ENCODE measurements around the gene GPR171.

The GPR171 gene

DNA sequence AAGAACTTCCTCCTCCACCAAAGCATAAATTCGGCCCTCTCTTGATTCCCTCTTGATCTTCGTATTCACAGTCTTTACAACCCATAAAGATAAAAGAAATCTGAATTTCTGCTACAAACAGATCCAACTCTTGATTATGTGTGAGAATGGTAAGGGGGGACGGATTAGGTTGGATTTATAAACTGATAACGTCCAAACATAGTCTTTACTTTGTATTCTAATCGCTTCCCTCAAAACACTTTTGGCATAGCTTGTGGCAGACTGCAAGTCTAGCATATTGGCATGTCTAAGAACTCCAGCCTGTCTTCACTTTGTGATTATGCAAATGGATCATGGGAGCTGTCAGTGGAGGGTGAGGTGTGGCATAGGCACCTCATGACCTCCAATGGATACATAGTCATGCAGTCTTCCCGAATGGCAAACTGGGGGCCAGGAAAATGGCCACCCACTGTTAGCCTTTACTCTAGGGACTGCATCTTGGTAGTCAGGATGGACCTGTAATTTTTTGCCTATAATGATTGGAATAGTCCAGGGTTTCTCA lies 24.3 kb upstream of the GPR171 start:
- Histone ChIP-seq H3K27ac (ENCODE audit: low read depth, low read length) (no peak overlapping the region), H3K9me3 (ENCODE audit: control insufficient read depth, insufficient read depth, low read depth, low read length) (no peaks in the 10 kb centered on the region), H3K27me3 (ENCODE audit: control insufficient read depth, insufficient read depth, low read length) (no peaks in the 10 kb centered on the region), H3K9ac (ENCODE audit: low read length) (no peak overlapping the region), H3K36me3 (ENCODE audit: control insufficient read depth, insufficient read depth, low read length) (no peaks in the 10 kb centered on the region), H3K4me3 (ENCODE audit: low read depth, low read length) (no peak overlapping the region), H3K4me1 (ENCODE audit: control insufficient read depth, insufficient read depth, low read length) (peaks cover 19% of the 10 kb centered on the region)

DNA sequence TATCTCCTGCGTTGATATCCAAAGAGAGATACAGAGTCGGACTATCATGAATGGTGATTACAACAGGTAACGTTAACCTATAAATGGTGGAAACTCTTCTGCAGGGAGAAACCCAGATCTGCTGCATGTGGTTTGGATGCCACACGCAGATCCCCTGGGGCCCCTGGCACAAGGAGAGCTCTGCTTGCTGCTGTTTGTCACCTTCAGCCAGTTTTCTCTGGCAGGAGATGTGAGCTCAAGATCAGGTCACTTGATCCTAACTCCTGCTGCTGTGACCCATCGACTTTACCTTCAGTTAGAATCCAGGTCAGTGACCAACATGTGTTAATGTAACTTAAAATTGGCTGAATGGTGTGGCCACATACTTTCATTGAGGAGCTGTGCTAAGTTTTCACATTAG lies 23.8 kb upstream of the GPR171 start:
- peaks cover 1% of the 10 kb centered on the region; the same call in 1 of the 2 replicates for H3K36me3 ChIP-seq (ENCODE audit: control insufficient read depth, insufficient read depth, low read length)
- H3K27me3 ChIP-seq (ENCODE audit: control insufficient read depth, insufficient read depth, low read length), result no peaks in the 10 kb centered on the region
- H3K9ac ChIP-seq (ENCODE audit: low read length), result no peak overlapping the region
- H3K9me3 ChIP-seq (ENCODE audit: control insufficient read depth, insufficient read depth, low read depth, low read length), result peaks cover 2% of the 10 kb centered on the region
- H3K4me1 ChIP-seq (ENCODE audit: control insufficient read depth, insufficient read depth, low read length), result peaks cover 19% of the 10 kb centered on the region
- H3K4me3 ChIP-seq (ENCODE audit: low read depth, low read length), result no peak overlapping the region
- no peak overlapping the region for H3K27ac ChIP-seq (ENCODE audit: low read depth, low read length)

DNA sequence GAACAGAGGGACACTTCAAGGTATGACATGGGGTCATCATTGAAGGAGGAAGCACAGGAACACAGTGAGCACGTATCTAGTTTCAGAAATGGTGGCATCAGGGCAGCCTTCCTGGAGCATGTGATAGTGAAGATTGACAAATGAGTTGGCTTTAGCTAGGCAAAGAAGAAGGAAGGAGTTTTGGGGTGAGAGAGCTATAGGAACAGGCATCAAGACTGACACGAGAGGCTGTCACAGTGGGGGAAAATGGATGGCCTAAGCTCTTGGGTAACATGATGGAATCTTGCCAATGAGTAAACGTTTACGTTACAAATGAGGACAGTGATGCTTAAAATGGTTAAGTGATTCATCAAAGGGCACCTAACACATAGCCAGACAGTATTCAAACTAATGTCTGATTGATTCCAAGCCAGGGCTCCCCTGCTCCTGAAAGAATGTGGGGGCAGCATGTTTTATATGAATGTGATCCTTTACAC lies 23.1 kb upstream of the GPR171 start:
- Histone ChIP-seq H3K9me3 (ENCODE audit: control insufficient read depth, insufficient read depth, low read depth, low read length) (peaks cover 9% of the 10 kb centered on the region), H3K4me1 (ENCODE audit: control insufficient read depth, insufficient read depth, low read length) (peaks cover 19% of the 10 kb centered on the region), H3K36me3 (ENCODE audit: control insufficient read depth, insufficient read depth, low read length) (peaks cover 5% of the 10 kb centered on the region), H3K9ac (ENCODE audit: low read length) (no peak overlapping the region), H3K27ac (ENCODE audit: low read depth, low read length) (no peak overlapping the region), H3K27me3 (ENCODE audit: control insufficient read depth, insufficient read depth, low read length) (no peaks in the 10 kb centered on the region), H3K4me3 (ENCODE audit: low read depth, low read length) (no peak overlapping the region)

- Histone ChIP-seq H3K4me1 (ENCODE audit: control insufficient read depth, insufficient read depth, low read length) (peaks cover 14% of the 10 kb centered on the region), H3K27ac (ENCODE audit: low read depth, low read length) (no peak overlapping the region), H3K36me3 (ENCODE audit: control insufficient read depth, insufficient read depth, low read length) (peaks cover 5% of the 10 kb centered on the region), H3K4me3 (ENCODE audit: low read depth, low read length) (no peak overlapping the region), H3K9ac (ENCODE audit: low read length) (no peak overlapping the region), H3K27me3 (ENCODE audit: control insufficient read depth, insufficient read depth, low read length) (no peaks in the 10 kb centered on the region), H3K9me3 (ENCODE audit: control insufficient read depth, insufficient read depth, low read depth, low read length) (peaks cover 9% of the 10 kb centered on the region)
Measured at GRCh38 chr3:151225040-151225975, 22.3 kb upstream of the GPR171 start.

DNA sequence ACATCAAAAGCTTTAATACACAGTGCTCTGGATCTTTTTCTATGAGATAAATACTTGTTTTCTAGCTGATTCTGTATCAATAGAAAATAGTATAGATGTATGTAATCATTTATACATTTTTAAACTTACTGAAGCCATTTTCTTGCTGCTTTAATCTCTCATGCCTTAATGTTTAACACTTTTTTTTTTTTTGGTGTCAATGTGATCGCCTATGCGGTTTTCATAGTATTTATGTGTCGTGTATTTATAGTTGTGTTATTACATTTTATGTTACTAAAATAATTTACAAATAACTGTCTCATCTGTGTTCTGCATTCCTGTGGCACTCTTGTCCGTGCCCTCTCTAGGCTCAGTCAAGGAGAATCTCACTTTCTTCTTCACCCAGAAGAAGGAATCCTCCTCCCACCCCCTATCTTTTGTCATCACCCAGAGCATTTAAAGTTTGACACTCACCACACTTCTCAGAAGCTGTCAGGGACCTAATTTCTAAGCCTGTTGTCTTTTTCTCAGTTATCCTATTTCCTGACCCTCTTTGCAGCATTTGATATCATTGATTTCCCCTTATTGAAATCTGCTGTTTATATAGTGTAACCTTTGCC lies 21.4 kb upstream of the GPR171 start:
- Histone ChIP-seq H3K4me1 (ENCODE audit: control insufficient read depth, insufficient read depth, low read length) (peaks cover 13% of the 10 kb centered on the region), H3K9me3 (ENCODE audit: control insufficient read depth, insufficient read depth, low read depth, low read length) (peaks cover 9% of the 10 kb centered on the region), H3K4me3 (ENCODE audit: low read depth, low read length) (no peak overlapping the region), H3K36me3 (ENCODE audit: control insufficient read depth, insufficient read depth, low read length) (peaks cover 5% of the 10 kb centered on the region), H3K9ac (ENCODE audit: low read length) (no peak overlapping the region), H3K27ac (ENCODE audit: low read depth, low read length) (no peak overlapping the region), H3K27me3 (ENCODE audit: control insufficient read depth, insufficient read depth, low read length) (no peaks in the 10 kb centered on the region)

GRCh38 chr3:151219056-151219455 lies 16.0 kb upstream of the GPR171 start:
- no peak overlapping the region for H3K27ac ChIP-seq (ENCODE audit: low read depth, low read length)
- H3K4me1 ChIP-seq (ENCODE audit: control insufficient read depth, insufficient read depth, low read length), result 0 out of 2 replicates have a peak, but pooled peaks cover 2% of the 10 kb centered on the region
- H3K4me3 ChIP-seq (ENCODE audit: low read depth, low read length), result no peak overlapping the region
- H3K9ac ChIP-seq (ENCODE audit: low read length), result no peak overlapping the region
- peaks cover 9% of the 10 kb centered on the region for H3K9me3 ChIP-seq (ENCODE audit: control insufficient read depth, insufficient read depth, low read depth, low read length)
- no peaks in the 10 kb centered on the region for H3K27me3 ChIP-seq (ENCODE audit: control insufficient read depth, insufficient read depth, low read length)
- peaks cover 5% of the 10 kb centered on the region for H3K36me3 ChIP-seq (ENCODE audit: control insufficient read depth, insufficient read depth, low read length)

DNA sequence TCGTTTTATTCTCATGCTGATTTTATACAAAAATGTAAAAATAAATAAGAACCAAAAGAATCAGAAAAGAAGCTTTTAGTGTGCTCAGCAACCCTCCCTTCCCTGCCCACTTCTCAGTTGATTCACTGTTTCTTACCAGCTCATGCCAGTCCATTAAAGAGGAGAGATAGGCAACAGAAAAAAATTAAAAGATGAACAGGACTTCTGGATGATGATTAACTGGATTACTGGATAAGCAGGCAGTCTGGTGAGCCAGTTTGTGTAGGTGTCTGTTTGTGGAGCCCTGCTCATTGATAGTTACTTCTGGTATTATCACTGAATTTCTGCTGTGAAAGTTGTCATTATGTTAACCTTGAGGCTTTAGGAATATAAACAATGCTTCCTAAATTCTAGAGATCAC lies 15.1 kb upstream of the GPR171 start:
- Histone ChIP-seq H3K27me3 (ENCODE audit: control insufficient read depth, insufficient read depth, low read length) (no peaks in the 10 kb centered on the region), H3K4me1 (ENCODE audit: control insufficient read depth, insufficient read depth, low read length) (0 out of 2 replicates have a peak, but pooled peaks cover 2% of the 10 kb centered on the region), H3K36me3 (ENCODE audit: control insufficient read depth, insufficient read depth, low read length) (peaks cover 5% of the 10 kb centered on the region), H3K9me3 (ENCODE audit: control insufficient read depth, insufficient read depth, low read depth, low read length) (peaks cover 9% of the 10 kb centered on the region), H3K9ac (ENCODE audit: low read length) (no peak overlapping the region), H3K27ac (ENCODE audit: low read depth, low read length) (no peak overlapping the region), H3K4me3 (ENCODE audit: low read depth, low read length) (no peak overlapping the region)

- Histone ChIP-seq H3K4me3 (ENCODE audit: low read depth, low read length) (no peak overlapping the region), H3K36me3 (ENCODE audit: control insufficient read depth, insufficient read depth, low read length) (peaks cover 4% of the 10 kb centered on the region), H3K4me1 (ENCODE audit: control insufficient read depth, insufficient read depth, low read length) (0 out of 2 replicates have a peak, but pooled peaks cover 2% of the 10 kb centered on the region), H3K27me3 (ENCODE audit: control insufficient read depth, insufficient read depth, low read length) (no peaks in the 10 kb centered on the region), H3K9ac (ENCODE audit: low read length) (no peak overlapping the region), H3K27ac (ENCODE audit: low read depth, low read length) (no peak overlapping the region), H3K9me3 (ENCODE audit: control insufficient read depth, insufficient read depth, low read depth, low read length) (peaks cover 8% of the 10 kb centered on the region)
Measured at GRCh38 chr3:151216641-151217607, 13.9 kb upstream of the GPR171 start.

GRCh38 chr3:151214459-151214858 lies 11.4 kb upstream of the GPR171 start:
- no peak overlapping the region for H3K27ac ChIP-seq (ENCODE audit: low read depth, low read length)

DNA sequence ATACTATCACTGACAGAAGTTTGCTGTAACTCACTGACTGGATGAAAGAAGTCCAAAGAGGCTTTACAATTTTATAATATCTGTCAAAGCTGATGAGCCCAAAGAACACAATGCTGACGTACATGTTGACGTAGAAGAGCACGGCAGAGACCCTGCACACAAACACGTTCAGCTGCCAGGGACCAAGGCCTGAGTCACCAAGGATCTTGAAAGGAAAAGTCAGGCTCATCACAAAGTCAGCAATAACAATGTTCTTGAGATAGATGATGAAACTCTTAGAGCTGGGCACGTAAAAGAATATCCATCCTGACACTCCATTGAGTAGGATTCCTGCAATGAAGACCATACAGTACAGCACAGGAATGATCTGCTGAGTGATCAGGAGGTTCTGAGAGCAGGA lies 10.9 kb upstream of the GPR171 start:
- Histone ChIP-seq H3K36me3 (ENCODE audit: control insufficient read depth, insufficient read depth, low read length) (no peaks in the 10 kb centered on the region), H3K27ac (ENCODE audit: low read depth, low read length) (no peak overlapping the region), H3K9me3 (ENCODE audit: control insufficient read depth, insufficient read depth, low read depth, low read length) (no peaks in the 10 kb centered on the region), H3K27me3 (ENCODE audit: control insufficient read depth, insufficient read depth, low read length) (no peaks in the 10 kb centered on the region), H3K4me1 (ENCODE audit: control insufficient read depth, insufficient read depth, low read length) (peaks cover 8% of the 10 kb centered on the region), H3K4me3 (ENCODE audit: low read depth, low read length) (no peak overlapping the region), H3K9ac (ENCODE audit: low read length) (no peak overlapping the region)

More at GRCh38 chr3:151214459-151214858, 11.4 kb upstream of the GPR171 start:
- no peaks in the 10 kb centered on the region for H3K9me3 ChIP-seq (ENCODE audit: control insufficient read depth, insufficient read depth, low read depth, low read length)
- H3K36me3 ChIP-seq (ENCODE audit: control insufficient read depth, insufficient read depth, low read length), result no peaks in the 10 kb centered on the region
- H3K9ac ChIP-seq (ENCODE audit: low read length), result no peak overlapping the region
- no peak overlapping the region for H3K4me3 ChIP-seq (ENCODE audit: low read depth, low read length)
- peaks cover 8% of the 10 kb centered on the region for H3K4me1 ChIP-seq (ENCODE audit: control insufficient read depth, insufficient read depth, low read length)
- no peaks in the 10 kb centered on the region for H3K27me3 ChIP-seq (ENCODE audit: control insufficient read depth, insufficient read depth, low read length)
